Panc1 (cell line): Measurements from ENCODE around the gene MTHFS. TPM values are rescaled to one million over a fixed set of nuclear protein-coding genes. Genes with fewer than 3 reads are reported as not detected.

Experiments used
- ATAC-seq: fragments of 200-7000 bp; cut with Tn5 transposase; 2 replicates; pipeline ENCODE4 v1.9.1; 2020; ENCODE audit warnings: mild to moderate bottlenecking, moderate library complexity
- BruUV-seq: library from RNA; stranded (reverse); fragments of 400-500 nt; replicated peaks from 2 replicates; lab custom pipeline; 2021; lab: Mats Ljungman, UMichigan
- CTCF ChIA-PET: fragments of 300-600 bp; sonication (Branson Sonifier 250); formaldehyde crosslinking; loops from one replicate; lab custom pipeline; 2022; ENCODE audit warnings: antibody characterized with exemption; lab: Charles Lee
- POLR2A ChIA-PET: fragments of 300-600 bp; sonication (Branson Sonifier 250); formaldehyde crosslinking; loops from one replicate; lab custom pipeline; 2022; ENCODE audit warnings: antibody characterized with exemption; lab: Charles Lee
- DNase-seq: peaks from one replicate; pipeline ENCODE4 v3.0.0-alpha.2; 2010; ENCODE audit warnings: low read depth, low spot score
- H3K27ac ChIP-seq: 2 replicates; pipeline ENCODE4 v1.5.1; 2011; ENCODE audit warnings: mild to moderate bottlenecking, low read length, inconsistent platforms
- H3K27me3 ChIP-seq: fragments of 200-500 bp; sonication (Bioruptor generic); 2 replicates; pipeline ENCODE4 v1.6.0; 2014; ENCODE audit warnings: low read length, inconsistent platforms; ENCODE audit not compliant: control insufficient read depth, insufficient read depth
- H3K36me3 ChIP-seq: fragments of 200-500 bp; sonication (Bioruptor generic); 2 replicates; pipeline ENCODE4 v1.5.1; 2014; ENCODE audit warnings: inconsistent platforms, mild to moderate bottlenecking, low read length, moderate library complexity; ENCODE audit not compliant: control insufficient read depth, insufficient read depth
- H3K4me1 ChIP-seq: 2 replicates; pipeline ENCODE4 v1.5.1; 2011; ENCODE audit warnings: inconsistent platforms, mild to moderate bottlenecking, low read length, moderate library complexity; ENCODE audit not compliant: control insufficient read depth, insufficient read depth
- H3K4me3 ChIP-seq, 2 experiments: 2 replicates each; pipeline ENCODE4 v1.5.1; 2011 to 2012; ENCODE audit warnings: low read depth in 2 of 2, low read length in 2 of 2, mild to moderate bottlenecking in 2 of 2, inconsistent platforms in 1 of 2, moderate library complexity in 1 of 2
- H3K9me3 ChIP-seq: fragments of 200-500 bp; sonication (Bioruptor generic); 2 replicates; pipeline ENCODE4 v1.5.1; 2014; ENCODE audit warnings: low read depth, mild to moderate bottlenecking, inconsistent platforms, low read length, moderate library complexity; ENCODE audit not compliant: control insufficient read depth, insufficient read depth
- POLR2AphosphoS5 ChIP-seq: IDR thresholded peaks from 2 replicates; pipeline ENCODE4 v1.6.1; 2012; ENCODE audit warnings: mild to moderate bottlenecking, low read depth, low read length, moderate library complexity
- SIN3A ChIP-seq: IDR thresholded peaks from 2 replicates; pipeline ENCODE4 v1.6.1; 2012; ENCODE audit warnings: low read depth, mild to moderate bottlenecking, low read length, moderate library complexity, borderline replicate concordance; ENCODE audit not compliant: insufficient read depth
- TCF7L2 ChIP-seq: IDR thresholded peaks from 2 replicates; pipeline ENCODE4 v1.6.1; 2011; ENCODE audit warnings: mild to moderate bottlenecking, low read depth, low read length, inconsistent platforms
- in situ Hi-C: cut with HindIII; loops from 2 replicates; pipeline ENCODE4 v1.10.0; 2016; ENCODE audit warnings: low sequenced_read_pairs, low pct_unique_long_range_greater_than_20kb
- intact Hi-C: fragments of 100-400 bp; cut with micrococcal nuclease; formaldehyde crosslinking; loops from one replicate; pipeline ENCODE4 v1.10.0; 2022; ENCODE audit not compliant: unreplicated experiment
- total RNA-seq: library from RNA; stranded (reverse); gene quantifications from one replicate; pipeline ENCODE4 v1.2.1, GENCODE V29; 2021; ENCODE audit not compliant: unreplicated experiment
- TF ChIP-seq, protein P1 (sequence below), 2 experiments: IDR thresholded peaks; 2 replicates each; pipeline ENCODE4 v1.6.1; 2011 to 2012; ENCODE audit warnings: low read depth in 2 of 2, control low read depth in 1 of 2, low read length in 1 of 2, mild to moderate bottlenecking in 1 of 2, moderate library complexity in 1 of 2; ENCODE audit not compliant: insufficient read depth in 1 of 2
- TF ChIP-seq, protein P2 (sequence below): fragments of 450-650 bp; IDR thresholded peaks from 2 replicates; pipeline ENCODE4 v1.5.1; 2017; ENCODE audit warnings: mild to moderate bottlenecking

MTHFS gene
- total RNA-seq, 1 experiment from 2014 or later: 50.0 TPM

- Histone ChIP-seq H3K27me3 (no peaks in the 10 kb centered on the region), H3K36me3 (peaks cover 7% of the 10 kb centered on the region; the same call in 1 of the 2 replicates), H3K9me3 (peaks cover 29% of the 10 kb centered on the region; the same call in 1 of the 2 replicates), H3K27ac (no peak overlapping the region), H3K4me1 (no peaks in the 10 kb centered on the region), H3K4me3 (no peak overlapping the region)
- ATAC-seq: no peak
- BruUV-seq: no TSS peak
- ChIA-PET CTCF (no interaction called here), POLR2A (no interaction called here)
- in situ Hi-C loops (no loop called here), intact Hi-C loops (no loop called here)
- TF ChIP-seq, protein P1, sequence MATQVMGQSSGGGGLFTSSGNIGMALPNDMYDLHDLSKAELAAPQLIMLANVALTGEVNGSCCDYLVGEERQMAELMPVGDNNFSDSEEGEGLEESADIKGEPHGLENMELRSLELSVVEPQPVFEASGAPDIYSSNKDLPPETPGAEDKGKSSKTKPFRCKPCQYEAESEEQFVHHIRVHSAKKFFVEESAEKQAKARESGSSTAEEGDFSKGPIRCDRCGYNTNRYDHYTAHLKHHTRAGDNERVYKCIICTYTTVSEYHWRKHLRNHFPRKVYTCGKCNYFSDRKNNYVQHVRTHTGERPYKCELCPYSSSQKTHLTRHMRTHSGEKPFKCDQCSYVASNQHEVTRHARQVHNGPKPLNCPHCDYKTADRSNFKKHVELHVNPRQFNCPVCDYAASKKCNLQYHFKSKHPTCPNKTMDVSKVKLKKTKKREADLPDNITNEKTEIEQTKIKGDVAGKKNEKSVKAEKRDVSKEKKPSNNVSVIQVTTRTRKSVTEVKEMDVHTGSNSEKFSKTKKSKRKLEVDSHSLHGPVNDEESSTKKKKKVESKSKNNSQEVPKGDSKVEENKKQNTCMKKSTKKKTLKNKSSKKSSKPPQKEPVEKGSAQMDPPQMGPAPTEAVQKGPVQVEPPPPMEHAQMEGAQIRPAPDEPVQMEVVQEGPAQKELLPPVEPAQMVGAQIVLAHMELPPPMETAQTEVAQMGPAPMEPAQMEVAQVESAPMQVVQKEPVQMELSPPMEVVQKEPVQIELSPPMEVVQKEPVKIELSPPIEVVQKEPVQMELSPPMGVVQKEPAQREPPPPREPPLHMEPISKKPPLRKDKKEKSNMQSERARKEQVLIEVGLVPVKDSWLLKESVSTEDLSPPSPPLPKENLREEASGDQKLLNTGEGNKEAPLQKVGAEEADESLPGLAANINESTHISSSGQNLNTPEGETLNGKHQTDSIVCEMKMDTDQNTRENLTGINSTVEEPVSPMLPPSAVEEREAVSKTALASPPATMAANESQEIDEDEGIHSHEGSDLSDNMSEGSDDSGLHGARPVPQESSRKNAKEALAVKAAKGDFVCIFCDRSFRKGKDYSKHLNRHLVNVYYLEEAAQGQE (IDR thresholded peaks at IDR 0.05; ENCODE audit: insufficient read depth in 1 of 2, low read depth in 2 of 2, low read length in 1 of 2): no peak
- TF ChIP-seq, protein P2, sequence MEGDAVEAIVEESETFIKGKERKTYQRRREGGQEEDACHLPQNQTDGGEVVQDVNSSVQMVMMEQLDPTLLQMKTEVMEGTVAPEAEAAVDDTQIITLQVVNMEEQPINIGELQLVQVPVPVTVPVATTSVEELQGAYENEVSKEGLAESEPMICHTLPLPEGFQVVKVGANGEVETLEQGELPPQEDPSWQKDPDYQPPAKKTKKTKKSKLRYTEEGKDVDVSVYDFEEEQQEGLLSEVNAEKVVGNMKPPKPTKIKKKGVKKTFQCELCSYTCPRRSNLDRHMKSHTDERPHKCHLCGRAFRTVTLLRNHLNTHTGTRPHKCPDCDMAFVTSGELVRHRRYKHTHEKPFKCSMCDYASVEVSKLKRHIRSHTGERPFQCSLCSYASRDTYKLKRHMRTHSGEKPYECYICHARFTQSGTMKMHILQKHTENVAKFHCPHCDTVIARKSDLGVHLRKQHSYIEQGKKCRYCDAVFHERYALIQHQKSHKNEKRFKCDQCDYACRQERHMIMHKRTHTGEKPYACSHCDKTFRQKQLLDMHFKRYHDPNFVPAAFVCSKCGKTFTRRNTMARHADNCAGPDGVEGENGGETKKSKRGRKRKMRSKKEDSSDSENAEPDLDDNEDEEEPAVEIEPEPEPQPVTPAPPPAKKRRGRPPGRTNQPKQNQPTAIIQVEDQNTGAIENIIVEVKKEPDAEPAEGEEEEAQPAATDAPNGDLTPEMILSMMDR: no peak
- TF ChIP-seq POLR2AphosphoS5: no peak
- TF ChIP-seq SIN3A: no peak
- no peak for TF ChIP-seq TCF7L2
- no peak for DNase-seq
Measured at GRCh38 chr15:79881668-79882067, 15.1 kb downstream of the MTHFS start.

DNA sequence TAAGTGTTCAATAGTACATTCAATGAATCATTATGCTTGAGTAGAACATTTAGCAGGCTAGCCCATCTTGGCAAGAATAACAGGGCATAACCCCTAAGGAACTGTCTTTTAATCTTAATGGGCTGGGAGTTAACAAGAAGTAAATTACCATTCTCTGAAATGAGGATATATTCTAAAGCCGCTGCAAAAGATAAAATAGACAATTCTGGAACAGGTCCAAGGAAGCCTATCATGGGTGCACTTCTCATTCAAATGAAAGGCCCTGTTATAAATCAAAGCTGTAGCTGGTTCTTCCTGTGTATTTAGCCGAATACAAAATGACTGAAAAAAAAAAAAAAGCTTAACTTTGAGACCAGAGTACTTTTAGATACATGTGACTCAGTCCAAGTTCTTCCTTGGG lies 15.6 kb downstream of the MTHFS start:
- BruUV-seq: no TSS peak
- ChIA-PET POLR2A (no interaction called here), CTCF (no interaction called here)
- DNase-seq (no peak), ATAC-seq (no peak)
- Histone ChIP-seq H3K9me3 (peaks cover 29% of the 10 kb centered on the region; the same call in 1 of the 2 replicates), H3K36me3 (peaks cover 7% of the 10 kb centered on the region; the same call in 1 of the 2 replicates), H3K27ac (no peak overlapping the region), H3K4me1 (no peaks in the 10 kb centered on the region), H3K4me3 (no peak overlapping the region), H3K27me3 (no peaks in the 10 kb centered on the region)
- intact Hi-C loops (no loop called here), in situ Hi-C loops (no loop called here)
- TF ChIP-seq POLR2AphosphoS5: no peak

- ATAC-seq (no peak), DNase-seq (no peak)
- H3K4me3 ChIP-seq: no peak overlapping the region
- in situ Hi-C loops (no loop called here), intact Hi-C loops (no loop called here)
- TF ChIP-seq TCF7L2 (no peak), POLR2AphosphoS5 (no peak)
- POLR2A ChIA-PET: no interaction called here
- peaks cover 13% of the 10 kb centered on the region for H3K4me1 ChIP-seq
- BruUV-seq: no TSS peak
- CTCF ChIA-PET: no interaction called here
- peaks cover 39% of the 10 kb centered on the region; the same call in 1 of the 2 replicates for H3K9me3 ChIP-seq
- H3K27ac ChIP-seq: no peak overlapping the region
- peaks cover 5% of the 10 kb centered on the region; the same call in 1 of the 2 replicates for H3K36me3 ChIP-seq
- no peaks in the 10 kb centered on the region for H3K27me3 ChIP-seq
Measured at GRCh38 chr15:79878078-79878705, 18.6 kb downstream of the MTHFS start.
